Vagina (tissue), 2 donors: Measurements from ENCODE around the gene BIN2.
"Not testable (repeated sequence)": the region's sequence is repeated elsewhere in the genome, so short reads cannot be mapped to it uniquely, and the experiment has no call there.

ENCODE experiments used
- POLR2AphosphoS5 ChIP-seq, 2 donors: sonication (generic); formaldehyde crosslinking; IDR thresholded peaks; one replicate each; pipeline ENCODE4 v1.9.0; 2017; ENCODE audit warnings: antibody characterized with exemption in 2 of 2, mild to moderate bottlenecking in 2 of 2, low read depth in 1 of 2; ENCODE audit not compliant: insufficient read depth in 1 of 2
- TF ChIP-seq, protein P1 (sequence below), 3 experiments: fragments of 450-650 bp in 2 of 3; fragments of 200-600 bp in 1 of 3; sonication (generic) in 1 of 3; IDR thresholded peaks; one replicate each; pipeline ENCODE4 v1.5.1; 2017 to 2019; ENCODE audit warnings: antibody characterized with exemption in 3 of 3, mild to moderate bottlenecking in 2 of 3, moderate library complexity in 2 of 3

- TF ChIP-seq, protein P1, sequence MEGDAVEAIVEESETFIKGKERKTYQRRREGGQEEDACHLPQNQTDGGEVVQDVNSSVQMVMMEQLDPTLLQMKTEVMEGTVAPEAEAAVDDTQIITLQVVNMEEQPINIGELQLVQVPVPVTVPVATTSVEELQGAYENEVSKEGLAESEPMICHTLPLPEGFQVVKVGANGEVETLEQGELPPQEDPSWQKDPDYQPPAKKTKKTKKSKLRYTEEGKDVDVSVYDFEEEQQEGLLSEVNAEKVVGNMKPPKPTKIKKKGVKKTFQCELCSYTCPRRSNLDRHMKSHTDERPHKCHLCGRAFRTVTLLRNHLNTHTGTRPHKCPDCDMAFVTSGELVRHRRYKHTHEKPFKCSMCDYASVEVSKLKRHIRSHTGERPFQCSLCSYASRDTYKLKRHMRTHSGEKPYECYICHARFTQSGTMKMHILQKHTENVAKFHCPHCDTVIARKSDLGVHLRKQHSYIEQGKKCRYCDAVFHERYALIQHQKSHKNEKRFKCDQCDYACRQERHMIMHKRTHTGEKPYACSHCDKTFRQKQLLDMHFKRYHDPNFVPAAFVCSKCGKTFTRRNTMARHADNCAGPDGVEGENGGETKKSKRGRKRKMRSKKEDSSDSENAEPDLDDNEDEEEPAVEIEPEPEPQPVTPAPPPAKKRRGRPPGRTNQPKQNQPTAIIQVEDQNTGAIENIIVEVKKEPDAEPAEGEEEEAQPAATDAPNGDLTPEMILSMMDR (IDR thresholded peaks at IDR 0.05): not testable (repeated sequence)
- TF ChIP-seq POLR2AphosphoS5 (IDR thresholded peaks at IDR 0.05; ENCODE audit: insufficient read depth in 1 of 2, low read depth in 1 of 2): not testable (repeated sequence)
Observed at GRCh38 chr12:51318057-51318806, 5.7 kb downstream of the BIN2 start.
